ENCODE results near the gene MDH2.
"Not testable (repeated sequence)": the region's sequence is repeated elsewhere in the genome, so short reads cannot be mapped to it uniquely, and the experiment has no call there.

The MDH2 gene

DNA sequence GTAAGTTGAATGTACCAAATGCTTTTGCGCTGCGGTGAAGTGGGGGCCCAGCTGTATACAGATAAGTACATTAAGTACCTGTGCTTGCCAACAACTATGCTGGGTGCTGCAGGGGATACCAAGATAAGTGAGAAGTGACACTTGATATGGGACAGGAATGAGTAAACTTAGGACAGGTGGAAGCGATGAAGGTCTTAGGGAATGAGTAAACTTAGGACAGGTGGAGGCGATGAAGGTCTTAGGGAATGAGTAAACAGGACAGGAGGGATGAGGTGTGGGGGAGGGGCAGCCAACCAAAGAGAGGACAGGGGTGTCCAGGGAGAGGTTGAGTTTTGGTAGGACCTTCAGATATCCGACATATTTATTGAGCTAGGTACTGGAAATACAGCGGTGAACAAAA is 1.4 kb downstream of the MDH2 start:
- DNase-seq, result no peak

DNA sequence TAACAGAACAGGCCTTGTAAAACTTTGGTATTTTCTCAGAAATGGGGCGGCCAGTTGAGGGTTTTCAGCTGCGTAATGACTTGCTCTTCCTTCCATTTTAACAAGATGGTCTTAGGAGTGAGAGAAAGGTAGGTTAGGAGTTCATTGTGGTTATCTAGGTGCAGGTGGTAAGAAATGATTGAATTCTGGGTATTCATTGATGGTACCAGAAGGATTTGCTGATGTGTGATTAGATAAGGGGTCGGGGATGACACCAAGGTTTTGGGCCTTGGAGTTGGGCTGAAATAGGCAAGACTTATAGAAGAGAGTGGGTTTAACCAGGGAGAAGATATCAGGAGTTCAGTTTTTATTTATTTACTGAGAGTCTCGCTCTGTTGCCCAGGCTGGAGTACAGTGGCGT is 2.6 kb downstream of the MDH2 start:
- DNase-seq, result no peak

DNA sequence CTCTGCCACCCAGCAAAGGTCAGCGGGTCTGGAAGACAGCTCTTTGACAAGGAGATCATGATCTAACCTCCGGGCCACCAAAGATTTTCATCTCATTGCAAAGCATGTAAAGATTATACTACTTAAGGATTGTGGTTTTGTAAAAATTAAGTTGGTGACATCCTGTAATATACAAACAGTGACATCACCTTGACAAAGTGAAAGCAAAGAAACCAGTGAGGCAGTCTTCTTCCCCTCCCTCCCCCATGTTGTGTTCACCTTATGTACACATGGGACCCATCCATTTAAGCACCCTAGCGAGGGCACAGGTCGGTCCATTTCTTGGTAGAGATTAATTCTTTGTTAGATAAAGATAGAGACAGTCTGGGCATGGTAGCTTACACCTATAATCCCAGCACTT is 3.9 kb downstream of the MDH2 start:
- no peak for DNase-seq

DNA sequence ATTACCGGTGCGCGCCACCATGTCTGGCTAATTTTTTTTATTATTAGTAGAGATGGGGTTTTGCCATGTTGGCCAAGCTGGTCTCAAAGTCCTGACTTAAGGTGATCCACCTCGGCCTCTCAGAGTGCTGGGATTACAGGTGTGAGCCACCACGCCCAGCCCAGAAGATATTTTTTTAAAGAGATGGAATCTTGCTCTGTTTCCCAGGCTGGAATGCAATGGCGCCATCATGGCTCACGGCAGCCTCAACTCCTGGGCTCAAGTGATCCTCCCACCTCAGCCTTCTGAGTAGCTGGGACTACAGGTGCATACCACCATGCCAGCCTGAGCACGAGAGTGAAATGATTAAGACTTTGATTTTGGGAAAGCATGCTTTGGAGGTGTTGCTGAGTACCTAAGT is 4.8 kb downstream of the MDH2 start:
- not testable (repeated sequence) for DNase-seq

DNA sequence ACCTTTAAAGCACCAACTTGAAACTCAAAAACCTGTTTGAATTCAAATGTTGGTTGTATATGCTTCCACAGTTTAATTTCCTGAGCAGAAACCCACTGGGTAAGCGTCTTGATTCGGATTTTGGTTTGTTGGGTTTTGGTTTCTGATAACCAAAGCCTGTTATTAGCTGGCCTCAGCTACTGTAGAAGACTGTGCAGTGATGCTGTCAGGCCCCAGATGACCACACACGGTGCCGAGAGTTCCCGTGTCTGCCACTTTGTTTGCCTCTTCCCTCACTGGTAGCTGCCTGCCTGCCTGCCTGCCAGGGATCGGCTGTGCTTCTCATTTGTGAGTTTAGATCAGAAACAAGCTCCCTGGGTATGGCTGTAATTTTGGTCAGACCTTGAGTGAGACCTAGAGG is 5.6 kb downstream of the MDH2 start:
- no peak for DNase-seq

- no peak for DNase-seq
Measured at GRCh38 chr7:76054123-76055120, 6.5 kb downstream of the MDH2 start.

- DNase-seq, result no peak
Measured at GRCh38 chr7:76056241-76056640, 8.3 kb downstream of the MDH2 start.

DNA sequence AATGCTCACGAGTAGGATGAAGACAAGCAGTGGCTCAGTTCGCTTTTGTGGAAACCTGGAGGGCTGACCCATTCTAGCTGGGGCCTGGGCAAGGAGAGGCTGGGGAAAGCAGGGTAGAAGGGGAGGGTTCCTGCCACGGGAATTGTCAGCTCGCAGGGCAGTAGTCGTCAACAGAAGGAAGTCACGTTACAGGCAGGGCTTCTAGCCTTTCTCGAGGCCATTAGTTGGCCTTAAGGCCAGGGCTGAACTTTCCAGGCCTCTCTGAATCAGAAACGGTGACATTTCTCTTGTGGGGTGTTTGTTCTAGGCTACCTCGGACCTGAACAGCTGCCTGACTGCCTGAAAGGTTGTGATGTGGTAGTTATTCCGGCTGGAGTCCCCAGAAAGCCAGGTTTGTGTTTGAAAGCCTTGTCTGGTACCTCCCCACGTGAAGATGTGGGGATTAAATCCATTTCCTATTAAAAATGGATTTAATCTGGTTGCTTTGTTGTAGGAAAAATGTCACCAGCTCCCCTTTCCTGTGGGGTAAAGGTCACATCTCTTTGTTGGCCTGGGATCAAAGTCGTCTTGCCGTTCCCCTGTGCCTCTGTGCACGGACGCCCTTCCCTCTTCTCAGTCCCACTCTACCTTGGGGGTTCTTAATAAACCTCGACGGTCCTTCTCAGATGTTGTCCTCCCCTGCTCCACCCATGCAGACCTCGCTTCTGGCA is 9.4 kb downstream of the MDH2 start:
- DNase-seq, result no peak

GRCh38 chr7:76057813-76058145 is 9.9 kb downstream of the MDH2 start:
- no peak for DNase-seq

- DNase-seq, result not testable (repeated sequence)
Measured at GRCh38 chr7:76058745-76059144, 10.8 kb downstream of the MDH2 start.

- DNase-seq, result no peak
Measured at GRCh38 chr7:76060842-76061241, 12.9 kb downstream of the MDH2 start.

- no peak for DNase-seq
Measured at GRCh38 chr7:76062254-76062653, 14.3 kb downstream of the MDH2 start.

- DNase-seq, result no peak
Measured at GRCh38 chr7:76063114-76063513, 15.2 kb downstream of the MDH2 start.

- no peak for DNase-seq
Measured at GRCh38 chr7:76063525-76063924, 15.6 kb downstream of the MDH2 start.

- DNase-seq, result no peak
Measured at GRCh38 chr7:76064208-76064970, 16.5 kb downstream of the MDH2 start.

- no peak for DNase-seq
Measured at GRCh38 chr7:76065016-76065612, 17.2 kb downstream of the MDH2 start.

DNA sequence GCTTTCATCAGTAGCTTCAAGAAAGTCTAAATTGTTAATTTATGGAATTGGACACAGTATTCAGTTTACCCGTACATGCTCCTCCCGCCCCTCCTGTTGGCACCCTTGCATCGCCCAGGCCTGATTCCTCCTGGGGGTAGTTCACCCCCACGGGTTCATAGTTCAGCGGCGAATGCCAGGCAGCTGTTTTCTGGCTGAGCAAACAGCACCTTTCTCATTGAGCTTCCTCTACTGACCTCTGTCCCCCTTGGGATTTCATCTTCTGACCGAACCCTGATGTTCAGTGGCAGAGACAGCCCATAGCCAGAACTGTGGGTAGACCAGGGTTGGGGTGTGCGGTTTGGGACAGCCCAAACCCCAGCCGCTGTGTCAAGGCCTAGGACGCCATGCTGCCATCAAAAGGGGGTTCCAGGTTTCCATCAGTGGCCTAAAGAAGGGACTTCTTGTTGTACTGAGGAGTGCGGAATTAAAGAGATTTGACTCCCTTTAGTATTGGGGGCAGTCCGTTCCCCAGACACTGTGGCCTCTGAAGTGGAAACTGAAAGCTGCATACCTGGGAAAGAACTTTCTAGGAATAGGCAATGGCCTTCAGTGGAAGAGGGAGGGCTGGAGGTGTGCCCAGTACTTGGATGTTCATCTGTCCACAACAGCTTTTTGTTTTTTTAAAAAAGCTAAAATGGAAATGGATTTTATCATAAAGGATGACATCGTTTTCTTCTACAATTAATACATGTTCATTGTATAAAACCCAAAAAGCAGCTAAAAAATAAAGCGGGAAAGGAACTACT is 19.0 kb downstream of the MDH2 start:
- no peak for DNase-seq

- no peak for DNase-seq
Measured at GRCh38 chr7:76069238-76069638, 21.3 kb downstream of the MDH2 start.

DNA sequence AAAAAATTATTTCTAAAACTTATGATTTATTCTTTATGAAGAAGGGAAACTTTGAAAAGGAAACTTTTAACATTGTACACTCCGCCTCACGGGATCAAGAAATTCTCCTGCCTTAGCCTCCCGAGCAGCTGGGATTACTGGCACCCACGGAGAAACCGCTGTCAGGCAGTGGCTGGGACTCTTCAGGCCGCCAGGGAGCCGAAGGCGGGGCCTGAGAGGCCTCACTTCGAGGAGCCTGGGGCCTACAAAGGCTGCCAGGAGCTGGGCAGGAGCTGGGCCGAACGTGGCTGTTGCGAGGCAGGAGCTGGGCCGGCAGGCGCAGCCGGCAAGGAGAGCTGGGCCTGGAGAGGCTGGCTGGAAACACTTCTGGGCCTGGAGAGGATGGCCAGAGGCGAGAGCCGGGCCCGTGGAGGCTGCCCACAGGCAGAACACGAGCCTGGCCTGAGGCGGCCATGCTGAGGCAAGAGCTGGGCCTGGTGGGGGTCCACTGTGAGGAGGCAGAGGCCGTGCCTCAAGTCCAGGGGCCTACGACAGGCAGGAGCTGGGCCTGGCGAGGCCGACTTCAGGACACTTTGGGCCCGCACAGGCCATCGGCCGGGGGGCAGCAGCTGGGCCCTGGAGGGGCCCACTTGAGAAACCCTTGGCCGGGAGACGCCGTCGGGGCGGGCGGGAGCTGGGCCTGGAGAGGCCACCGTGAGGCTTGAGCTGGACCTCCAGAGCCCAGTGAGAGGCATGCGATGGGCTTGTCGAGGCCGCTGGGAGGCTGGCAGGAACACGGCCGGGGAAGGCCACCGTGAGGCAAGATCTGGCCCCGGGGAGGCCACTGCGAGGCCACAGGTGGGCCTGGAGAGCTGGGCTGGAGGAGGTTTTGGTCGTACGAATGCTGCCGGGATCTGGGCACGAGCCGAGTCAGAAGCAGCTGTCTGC is 23.7 kb downstream of the MDH2 start:
- DNase-seq, result no peak

GRCh38 chr7:76072243-76073148 is 24.6 kb downstream of the MDH2 start:
- no peak for DNase-seq
